ENCODE results near the gene COL10A1.
A peak's percentile ranks its signal among the peaks of the same experiment; 100 is the strongest.
"Not testable (repeated sequence)": the region's sequence is repeated elsewhere in the genome, so short reads cannot be mapped to it uniquely, and the experiment has no call there.

Gene COL10A1

GRCh38 chr6:116105247-116105646 lies 20.7 kb downstream of the COL10A1 start:
- TF ChIP-seq ZNF274 (IDR thresholded peaks at IDR 0.05; ENCODE audit: low read depth, low read length): no peak
- peak overlapping the region; percentile 3; the same call in 1 of the 2 replicates for H3K4me3 ChIP-seq (ENCODE audit: low read length)

GRCh38 chr6:116104636-116105035 lies 21.3 kb downstream of the COL10A1 start:
- TF ChIP-seq ZNF274 (IDR thresholded peaks at IDR 0.05; ENCODE audit: low read depth, low read length): no peak

DNA sequence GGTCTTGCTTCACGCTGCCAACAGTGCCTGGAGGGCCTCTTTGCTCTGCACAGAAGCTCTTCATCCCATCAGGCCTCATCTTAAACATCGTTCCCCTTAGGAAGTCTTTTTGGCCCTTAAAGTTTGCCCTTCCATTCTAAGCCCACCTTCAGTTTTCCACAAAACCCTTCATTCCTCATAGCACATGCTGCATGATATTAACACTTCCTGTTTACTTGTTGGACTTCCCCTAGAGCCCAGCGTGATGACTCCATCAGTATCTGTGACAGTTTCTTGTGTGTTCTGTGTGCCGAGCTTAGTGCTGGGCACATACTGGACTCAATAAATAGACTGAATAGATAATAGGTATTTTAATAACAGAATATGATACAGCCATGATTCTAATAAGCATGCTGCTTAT lies 23.1 kb downstream of the COL10A1 start:
- TF ChIP-seq ZNF274 (IDR thresholded peaks at IDR 0.05; ENCODE audit: low read depth, low read length): no peak
- H3K4me3 ChIP-seq (ENCODE audit: low read length): peak overlapping the region; percentile 80; the same call in 1 of the 2 replicates

More at GRCh38 chr6:116104636-116105035, 21.3 kb downstream of the COL10A1 start:
- no peak overlapping the region for H3K4me3 ChIP-seq (ENCODE audit: low read length)

DNA sequence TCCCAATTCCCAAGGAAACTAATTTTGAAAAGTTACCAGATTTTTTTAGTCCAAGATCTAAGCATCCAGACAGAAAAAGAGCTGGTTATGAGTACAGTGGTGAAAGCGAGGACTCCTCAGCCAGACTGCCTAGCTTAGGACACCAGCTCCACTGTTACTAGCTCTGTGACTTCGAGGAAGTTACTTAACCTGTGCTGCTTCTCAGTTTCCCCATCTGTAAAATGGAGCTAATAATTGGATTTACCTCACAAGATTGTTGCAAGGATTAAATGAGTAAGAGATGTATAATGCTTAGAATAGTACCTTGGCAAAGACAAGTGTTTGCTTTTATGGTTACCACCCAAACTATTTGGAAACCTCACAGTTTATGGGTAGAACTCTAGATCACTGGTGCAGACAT lies 24.1 kb downstream of the COL10A1 start:
- peak overlapping the region; percentile 80 for H3K4me3 ChIP-seq (ENCODE audit: low read length)
- TF ChIP-seq ZNF274 (IDR thresholded peaks at IDR 0.05; ENCODE audit: low read depth, low read length): no peak

- peak overlapping the region; percentile 80 for H3K4me3 ChIP-seq (ENCODE audit: low read length)
- no peak for TF ChIP-seq ZNF274 (IDR thresholded peaks at IDR 0.05; ENCODE audit: low read depth, low read length)
Observed at GRCh38 chr6:116101302-116101718, 24.6 kb downstream of the COL10A1 start.

GRCh38 chr6:116100419-116101301 lies 25.3 kb downstream of the COL10A1 start, which contains the start of gene NT5DC1:
Gene NT5DC1 (plus strand): TSS chr6:116100853. CDS start chr6:116100931, 78 bp downstream.
- peak within 1 kb of the TSS; percentile 80 for H3K4me3 ChIP-seq (ENCODE audit: low read length)
- TF ChIP-seq ZNF274 (IDR thresholded peaks at IDR 0.05; ENCODE audit: low read depth, low read length): no peak

GRCh38 chr6:116099036-116099435 lies 26.9 kb downstream of the COL10A1 start:
- peak overlapping the region; percentile 65 for H3K4me3 ChIP-seq (ENCODE audit: low read length)
- TF ChIP-seq ZNF274 (IDR thresholded peaks at IDR 0.05; ENCODE audit: low read depth, low read length): no peak

DNA sequence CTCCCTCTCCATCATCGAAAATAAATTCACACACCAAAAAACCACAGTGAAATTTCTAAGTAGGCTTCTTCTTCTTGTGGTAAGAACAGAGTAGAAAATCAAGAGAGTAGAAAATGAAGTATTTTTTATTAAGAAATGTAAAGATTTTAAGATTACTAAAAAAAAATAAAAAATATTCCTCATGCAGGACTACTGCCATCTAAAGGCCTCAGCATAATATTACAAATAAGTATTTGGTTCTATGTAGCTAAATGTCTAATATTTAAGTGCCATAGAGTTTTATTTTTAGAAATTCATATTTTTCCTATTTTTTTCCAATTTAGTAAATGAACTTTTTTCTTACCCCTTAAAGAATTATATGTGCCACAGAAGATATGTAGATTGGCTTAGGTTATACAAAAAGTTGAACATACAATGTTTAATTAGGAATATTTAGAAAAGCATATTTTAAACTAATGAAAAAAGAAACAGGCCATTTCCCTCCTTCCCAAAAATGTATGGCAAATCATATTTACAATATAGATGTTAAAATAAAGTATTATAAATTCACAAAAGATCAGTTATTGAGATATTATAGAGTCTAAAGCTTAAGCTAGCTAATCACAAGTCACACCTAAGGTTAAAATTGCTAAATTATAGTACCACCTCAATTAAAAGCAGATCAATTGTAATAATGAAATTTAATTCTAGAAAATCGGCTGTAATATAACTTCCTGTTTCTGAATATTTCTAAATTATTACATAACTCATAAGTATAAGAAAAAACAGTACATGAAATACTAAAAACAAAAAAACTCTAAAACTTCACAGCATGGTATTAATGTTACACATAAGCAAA lies 28.7 kb downstream of the COL10A1 start:
- H3K4me3 ChIP-seq (ENCODE audit: low read length): no peak overlapping the region
- TF ChIP-seq ZNF274 (IDR thresholded peaks at IDR 0.05; ENCODE audit: low read depth, low read length): no peak

- not testable (repeated sequence) for H3K4me3 ChIP-seq (ENCODE audit: low read length)
Observed at GRCh38 chr6:116096048-116096759, 29.7 kb downstream of the COL10A1 start.

DNA sequence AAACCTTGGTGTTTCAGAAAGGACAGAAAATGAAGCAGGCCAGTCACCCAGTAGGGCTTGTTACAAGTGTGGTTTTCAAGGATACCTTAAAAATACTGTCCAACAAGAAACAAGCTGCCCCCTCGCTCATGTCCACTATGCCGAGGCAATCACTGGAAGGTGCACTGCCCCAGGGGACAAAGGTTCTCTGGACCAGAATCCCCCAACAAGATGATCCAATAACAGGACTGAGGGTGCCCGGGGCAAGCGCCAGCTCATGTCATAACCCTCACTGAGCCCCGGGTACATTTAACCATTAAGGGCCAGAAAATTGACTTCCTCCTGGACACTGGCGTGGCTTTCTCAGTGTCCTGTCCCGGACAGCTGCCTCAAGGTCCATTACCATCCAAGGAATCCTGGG lies 31.9 kb downstream of the COL10A1 start:
- TF ChIP-seq ZNF274 (IDR thresholded peaks at IDR 0.05; ENCODE audit: low read depth, low read length): no peak
- no peak overlapping the region for H3K4me3 ChIP-seq (ENCODE audit: low read length)

DNA sequence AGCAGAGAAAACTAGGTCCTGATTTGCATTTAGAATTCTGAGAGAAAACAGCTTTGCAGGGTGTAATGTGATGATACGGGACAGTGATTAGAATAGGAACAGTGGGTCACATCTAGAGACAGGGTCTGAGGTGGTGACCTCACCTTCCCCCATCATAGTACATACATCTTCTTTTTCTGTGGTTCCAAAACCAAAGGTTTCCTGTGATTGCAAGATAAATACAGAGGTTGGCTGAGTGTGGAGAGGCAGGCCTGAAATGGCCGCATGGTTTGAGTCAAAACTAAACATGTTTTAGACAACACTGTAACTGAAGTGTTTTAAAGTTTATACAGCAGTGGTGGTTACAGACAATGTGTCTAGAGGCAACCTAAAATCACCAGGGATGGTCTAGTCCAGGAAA lies 35.7 kb downstream of the COL10A1 start:
- H3K4me3 ChIP-seq (ENCODE audit: low read length): no peak overlapping the region; the same call in 1 of the 2 replicates
- no peak for TF ChIP-seq ZNF274 (IDR thresholded peaks at IDR 0.05; ENCODE audit: low read depth, low read length)

DNA sequence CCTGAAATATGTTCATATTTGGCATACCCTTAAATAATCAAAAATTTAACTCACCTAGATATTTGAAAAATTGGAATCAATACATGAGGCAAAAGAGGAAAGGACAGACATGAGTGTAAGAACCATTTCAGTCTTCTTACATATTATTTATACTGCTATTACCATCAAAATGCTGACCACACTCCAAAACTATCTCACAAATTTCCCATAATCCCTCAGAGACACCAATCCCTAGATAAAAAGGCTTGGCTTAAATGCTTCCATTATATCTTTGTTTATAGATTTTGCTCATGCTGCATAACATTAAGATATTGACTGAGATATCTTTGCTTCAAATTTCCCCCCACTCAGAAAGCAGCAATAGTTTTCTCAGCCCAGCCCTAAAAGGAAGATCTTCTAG lies 37.0 kb downstream of the COL10A1 start:
- no peak for TF ChIP-seq ZNF274 (IDR thresholded peaks at IDR 0.05; ENCODE audit: low read depth, low read length)
- H3K4me3 ChIP-seq (ENCODE audit: low read length): no peak overlapping the region

DNA sequence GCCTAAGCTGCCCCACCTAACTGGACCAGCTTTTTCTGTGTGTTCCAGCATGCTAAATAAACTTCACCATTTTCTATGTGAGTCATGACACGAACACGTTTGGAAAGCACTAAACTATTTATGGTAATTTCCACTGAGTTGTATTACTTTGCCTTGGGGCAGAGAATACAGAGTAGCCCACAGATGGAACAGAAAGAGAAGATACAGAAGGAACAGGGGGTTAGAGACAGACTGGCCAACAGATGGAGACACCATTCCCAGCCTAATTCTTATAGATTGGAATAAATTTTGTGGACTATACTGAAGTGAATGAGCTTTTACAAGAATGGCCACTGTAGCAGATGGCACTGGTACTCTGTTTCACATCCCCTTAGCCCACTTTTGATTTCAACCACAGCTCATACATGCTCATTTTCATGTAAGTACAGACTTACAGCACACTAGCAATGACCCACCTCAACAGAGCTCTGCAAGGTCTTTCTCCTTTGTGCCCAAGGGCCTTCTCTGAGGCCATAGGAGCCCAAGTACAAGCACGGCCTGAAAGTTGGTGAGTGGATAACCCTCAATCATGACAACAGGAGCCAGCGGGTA lies 38.4 kb downstream of the COL10A1 start:
- TF ChIP-seq ZNF274 (IDR thresholded peaks at IDR 0.05; ENCODE audit: low read depth, low read length): no peak
- H3K4me3 ChIP-seq (ENCODE audit: low read length): peak overlapping the region; percentile 51; the same call in 1 of the 2 replicates

GRCh38 chr6:116084284-116084683 lies 41.6 kb downstream of the COL10A1 start:
- H3K4me3 ChIP-seq (ENCODE audit: low read length): no peak overlapping the region
- no peak for TF ChIP-seq ZNF274 (IDR thresholded peaks at IDR 0.05; ENCODE audit: low read depth, low read length)

Data from GM08714 (cell line).